Uterus (tissue), 4 donors: Measurements from ENCODE around the gene CHST11. TPM values are rescaled to one million over a fixed set of nuclear protein-coding genes. Genes with fewer than 3 reads are reported as not detected.
"Not testable (repeated sequence)": the region's sequence is repeated elsewhere in the genome, so short reads cannot be mapped to it uniquely, and the experiment has no call there.

Experiments
- DNase-seq, 2 donors: peaks; one replicate each; pipeline ENCODE4 v3.0.0-alpha.2; 2019 to 2020
- H3K27ac ChIP-seq, 2 donors: fragments of 200-600 bp; sonication (generic); 1 replicate in 1 of 2; 2 replicates in 1 of 2; pipeline ENCODE4 v1.5.1; 2016 to 2018
- H3K27me3 ChIP-seq, 2 donors: fragments of 200-600 bp; sonication (generic); one replicate each; pipeline ENCODE4 v1.5.1; 2018 to 2019; ENCODE audit warnings: control low read depth in 1 of 2
- H3K36me3 ChIP-seq, 2 donors: fragments of 200-600 bp; sonication (generic); one replicate each; pipeline ENCODE4 v1.5.1; 2019; ENCODE audit warnings: control low read depth in 1 of 2
- H3K4me1 ChIP-seq, 2 donors: fragments of 200-600 bp; sonication (generic); one replicate each; pipeline ENCODE4 v1.5.1; 2018 to 2019; ENCODE audit warnings: control low read depth in 1 of 2
- H3K4me3 ChIP-seq, 2 donors: fragments of 200-600 bp; sonication (generic); 1 replicate in 1 of 2; 2 replicates in 1 of 2; pipeline ENCODE4 v1.5.1; 2018 to 2019; ENCODE audit warnings: mild to moderate bottlenecking in 1 of 2
- H3K9me3 ChIP-seq, 2 donors: fragments of 200-600 bp; sonication (generic); one replicate each; pipeline ENCODE4 v1.5.1; 2019; ENCODE audit warnings: control low read depth in 1 of 2
- CTCF ChIP-seq, 4 experiments: fragments of 200-600 bp in 2 of 4; fragments of 450-650 bp in 2 of 4; sonication (generic) in 2 of 4; IDR thresholded peaks; one replicate each; pipeline ENCODE4 v1.5.1; 2016 to 2019; ENCODE audit warnings: antibody characterized with exemption in 4 of 4, mild to moderate bottlenecking in 2 of 4, moderate library complexity in 1 of 4
- POLR2A ChIP-seq, 2 donors: fragments of 450-650 bp; IDR thresholded peaks; one replicate each; pipeline ENCODE4 v1.6.1; 2016; ENCODE audit warnings: antibody characterized with exemption in 2 of 2, mild to moderate bottlenecking in 1 of 2, moderate library complexity in 1 of 2
- intact Hi-C: fragments of 100-400 bp; cut with DNase I; formaldehyde crosslinking; loops from one replicate; pipeline ENCODE4 v1.15.1; 2023; ENCODE audit warnings: low total_unique reads
- total RNA-seq, 4 donors: library from RNA; depleted of rRNA in 3 of 4; stranded (reverse); fragments of >200 nt in 3 of 4; gene quantifications; one replicate each; pipeline versions ENCODE4 v1.1.0 to v1.2.4, GENCODE V29; 2014 to 2023
- donor health status: DM: yes; HTN: yes; CAD: no.

The CHST11 gene
- total RNA-seq, 4 donors from 2014 or later = 21.0 to 82.1 (median 58.7) TPM

DNA sequence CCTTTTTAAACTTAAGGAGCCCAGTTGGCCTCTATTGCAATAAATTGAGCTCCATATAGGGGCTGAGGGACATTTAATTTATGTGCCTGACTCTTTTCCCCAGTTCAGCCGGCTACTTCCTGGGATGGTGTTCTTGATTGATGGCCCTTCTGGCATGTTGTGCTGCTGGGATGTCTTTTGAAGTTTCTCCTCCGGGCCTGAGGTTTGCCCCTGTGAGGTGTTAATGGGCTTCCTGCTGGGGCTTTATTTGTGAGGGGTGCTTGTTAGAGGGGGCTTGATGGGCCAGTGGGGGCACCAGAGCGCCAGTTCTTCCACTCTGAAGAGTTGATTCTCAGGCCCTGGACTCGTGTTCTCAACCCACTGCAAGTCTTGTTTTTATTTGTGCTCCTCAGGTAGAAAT lies 69.6 kb downstream of the CHST11 start:
- TF ChIP-seq CTCF (IDR thresholded peaks at IDR 0.05) = no peak
- no peak for TF ChIP-seq POLR2A (IDR thresholded peaks at IDR 0.05)
- Histone ChIP-seq H3K4me1 (no peaks in the 10 kb centered on the region), H3K9me3 (no peaks in the 10 kb centered on the region), H3K27me3 (no peaks in the 10 kb centered on the region), H3K4me3 (no peak overlapping the region), H3K36me3 (no peaks in the 10 kb centered on the region), H3K27ac (no peak overlapping the region)
- intact Hi-C loops = no loop called here
- DNase-seq = peak in 1 of 2 donors; percentile 33

DNA sequence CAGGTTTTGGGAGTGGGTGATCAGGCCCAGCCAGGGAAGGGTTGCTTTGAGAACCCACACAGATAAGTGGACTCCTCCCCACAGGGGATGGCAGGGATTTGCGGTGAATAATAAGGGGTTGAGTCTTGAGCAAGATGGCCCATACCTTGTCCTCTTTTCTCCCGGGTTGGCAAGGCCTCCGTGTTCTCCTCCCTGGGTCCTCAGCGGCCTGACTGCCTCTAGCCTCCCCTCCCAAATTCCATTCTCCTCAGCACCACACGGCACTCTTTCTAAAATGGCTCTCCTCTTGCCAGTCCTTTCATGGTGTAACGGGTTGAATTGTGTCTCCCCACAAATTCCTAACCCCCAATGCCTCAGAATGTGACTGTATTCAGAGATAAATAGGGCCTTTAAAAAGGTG lies 70.0 kb downstream of the CHST11 start:
- Histone ChIP-seq H3K4me1 (no peaks in the 10 kb centered on the region), H3K4me3 (no peak overlapping the region), H3K9me3 (no peaks in the 10 kb centered on the region), H3K27ac (no peak overlapping the region), H3K36me3 (no peaks in the 10 kb centered on the region), H3K27me3 (no peaks in the 10 kb centered on the region)
- DNase-seq = no peak
- intact Hi-C loops = no loop called here
- TF ChIP-seq POLR2A (IDR thresholded peaks at IDR 0.05) = no peak
- TF ChIP-seq CTCF (IDR thresholded peaks at IDR 0.05) = no peak

DNA sequence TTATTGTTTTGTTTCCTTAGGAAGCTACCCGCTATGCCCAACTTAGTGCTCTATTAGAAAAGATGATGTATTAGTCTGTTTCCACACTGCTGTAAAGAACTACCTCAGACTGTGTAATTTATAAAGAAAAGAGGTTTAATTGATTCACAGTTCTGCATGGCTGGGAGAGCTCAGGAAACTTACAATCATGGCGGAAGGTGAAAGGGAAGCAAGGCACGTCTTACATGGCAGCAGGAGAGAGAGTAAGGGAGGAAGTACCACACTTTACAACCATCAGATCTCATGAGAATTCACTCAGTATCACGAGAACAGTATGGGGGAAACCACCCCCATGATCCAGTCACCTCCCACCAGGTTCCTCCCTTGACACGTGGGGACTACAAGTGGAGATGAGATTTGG lies 70.9 kb downstream of the CHST11 start:
- DNase-seq, H3K4me1 ChIP-seq, H3K36me3 ChIP-seq, H3K4me3 ChIP-seq, intact Hi-C loops, H3K27me3 ChIP-seq, H3K9me3 ChIP-seq, H3K27ac ChIP-seq: not testable (repeated sequence)

DNA sequence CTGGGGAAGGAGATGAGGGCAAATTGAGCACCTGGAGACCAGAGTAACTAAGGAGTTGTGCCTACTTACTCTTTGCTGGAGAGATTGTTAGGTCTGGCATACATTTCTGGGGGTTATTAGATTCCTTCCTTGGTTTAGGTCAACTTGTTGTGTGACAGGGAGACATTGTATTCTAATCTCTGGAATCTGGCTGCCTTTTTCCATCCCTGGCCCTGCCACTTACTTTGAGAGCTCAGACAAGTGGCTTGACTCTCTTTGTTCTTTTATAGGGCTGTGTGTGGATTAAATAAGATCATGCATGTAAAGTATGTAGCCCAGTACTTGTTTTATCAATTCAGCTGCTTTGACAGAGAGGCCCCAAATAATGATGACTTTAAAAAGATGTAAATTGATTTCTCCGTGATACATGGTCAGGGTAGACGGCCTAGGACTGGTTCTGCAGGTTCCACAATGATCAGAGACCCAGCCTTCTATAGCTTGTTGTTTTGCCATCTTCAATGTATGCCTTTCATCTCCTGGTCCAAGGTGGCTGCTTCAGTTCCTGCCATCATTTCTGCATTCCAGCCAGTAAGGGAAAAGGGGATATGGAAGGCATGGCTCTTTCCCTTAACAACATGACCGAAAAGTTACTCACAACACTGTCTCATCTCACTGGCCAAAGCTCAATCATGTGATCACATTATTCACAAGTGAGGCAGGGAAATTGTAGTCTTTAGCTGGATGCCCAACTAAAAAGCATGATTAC lies 72.6 kb downstream of the CHST11 start:
- no peak overlapping the region for H3K4me3 ChIP-seq
- H3K9me3 ChIP-seq = no peaks in the 10 kb centered on the region
- intact Hi-C loops = no loop called here
- H3K27me3 ChIP-seq = no peaks in the 10 kb centered on the region
- no peak overlapping the region for H3K27ac ChIP-seq
- no peak for TF ChIP-seq CTCF (IDR thresholded peaks at IDR 0.05)
- no peak for TF ChIP-seq POLR2A (IDR thresholded peaks at IDR 0.05)
- no peaks in the 10 kb centered on the region for H3K36me3 ChIP-seq
- no peak for DNase-seq
- H3K4me1 ChIP-seq = no peaks in the 10 kb centered on the region

GRCh38 chr12:104532636-104533035 lies 75.9 kb downstream of the CHST11 start:
- TF ChIP-seq POLR2A (IDR thresholded peaks at IDR 0.05) (no peak), CTCF (IDR thresholded peaks at IDR 0.05) (no peak)

More at GRCh38 chr12:104532636-104533035, 75.9 kb downstream of the CHST11 start:
- Histone ChIP-seq H3K27me3 (no peaks in the 10 kb centered on the region), H3K27ac (no peak overlapping the region), H3K4me1 (no peaks in the 10 kb centered on the region), H3K36me3 (no peaks in the 10 kb centered on the region), H3K4me3 (no peak overlapping the region), H3K9me3 (no peaks in the 10 kb centered on the region)
- no peak for DNase-seq
- intact Hi-C loops = no loop called here
